ENCODE results near the gene P2RX4. TPM values are rescaled to one million over a fixed set of nuclear protein-coding genes. Genes with fewer than 3 reads are reported as not detected.
"Not testable (repeated sequence)": the region's sequence is repeated elsewhere in the genome, so short reads cannot be mapped to it uniquely, and the experiment has no call there.

The P2RX4 gene
- total and polyA plus RNA-seq, 2 donors (not counting 1 experiment from before 2014, with no cell fraction given): 30.4 to 31.9 TPM

GRCh38 chr12:121196902-121197301 lies 13.0 kb upstream of the P2RX4 start:
- ChIA-PET CTCF (no interaction called here), POLR2A (no interaction called here)
- ATAC-seq (ENCODE audit: low read depth): peak; percentile 57
- H3K9me3 Mint-ChIP-seq (ENCODE audit: insufficient read depth): no peaks in the 10 kb centered on the region
- H3K4me3 ChIP-seq (ENCODE audit: control extremely low read depth in 1 of 5, extremely low read depth in 1 of 5, insufficient read depth in 1 of 5, low read depth in 2 of 5, low read length in 4 of 5): no peak overlapping the region
- TF ChIP-seq EZH2 (IDR thresholded peaks at IDR 0.05; ENCODE audit: borderline replicate concordance, insufficient read depth, low read depth, low read length, poor library complexity, severe bottlenecking): no peak
- TF ChIP-seq, protein P1, sequence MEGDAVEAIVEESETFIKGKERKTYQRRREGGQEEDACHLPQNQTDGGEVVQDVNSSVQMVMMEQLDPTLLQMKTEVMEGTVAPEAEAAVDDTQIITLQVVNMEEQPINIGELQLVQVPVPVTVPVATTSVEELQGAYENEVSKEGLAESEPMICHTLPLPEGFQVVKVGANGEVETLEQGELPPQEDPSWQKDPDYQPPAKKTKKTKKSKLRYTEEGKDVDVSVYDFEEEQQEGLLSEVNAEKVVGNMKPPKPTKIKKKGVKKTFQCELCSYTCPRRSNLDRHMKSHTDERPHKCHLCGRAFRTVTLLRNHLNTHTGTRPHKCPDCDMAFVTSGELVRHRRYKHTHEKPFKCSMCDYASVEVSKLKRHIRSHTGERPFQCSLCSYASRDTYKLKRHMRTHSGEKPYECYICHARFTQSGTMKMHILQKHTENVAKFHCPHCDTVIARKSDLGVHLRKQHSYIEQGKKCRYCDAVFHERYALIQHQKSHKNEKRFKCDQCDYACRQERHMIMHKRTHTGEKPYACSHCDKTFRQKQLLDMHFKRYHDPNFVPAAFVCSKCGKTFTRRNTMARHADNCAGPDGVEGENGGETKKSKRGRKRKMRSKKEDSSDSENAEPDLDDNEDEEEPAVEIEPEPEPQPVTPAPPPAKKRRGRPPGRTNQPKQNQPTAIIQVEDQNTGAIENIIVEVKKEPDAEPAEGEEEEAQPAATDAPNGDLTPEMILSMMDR (IDR thresholded peaks at IDR 0.05): no peak
- peak; percentile 65 for DNase-seq
- peak overlapping the region; percentile 38 for H3K4me2 ChIP-seq (replicated peaks; ENCODE audit: low read depth, low read length, poor library complexity, severe bottlenecking)
- H3K27me3 Mint-ChIP-seq: no peaks in the 10 kb centered on the region
- peaks cover 5 to 9% of the 10 kb centered on the region in 2 donors for H3K4me1 ChIP-seq (ENCODE audit: control insufficient read depth in 2 of 2, insufficient read depth in 2 of 2, low read length in 2 of 2)
- peaks cover 10% of the 10 kb centered on the region for H3K4me1 Mint-ChIP-seq
- peak overlapping the region; percentile 57 for H3K27ac Mint-ChIP-seq
- no peaks in the 10 kb centered on the region for H4K20me1 ChIP-seq (ENCODE audit: control insufficient read depth, insufficient read depth, low read length, poor library complexity, severe bottlenecking)
- peak overlapping the region; percentile 16 for H3K9ac ChIP-seq (ENCODE audit: low read length)
- intact Hi-C loops (cut with micrococcal nuclease): no loop called here
- H3K79me2 ChIP-seq (ENCODE audit: control insufficient read depth, insufficient read depth, low read length): no peaks in the 10 kb centered on the region
- H3K4me3 Mint-ChIP-seq: peak overlapping the region; percentile 20
- no peaks in the 10 kb centered on the region for H3K27me3 ChIP-seq (replicated peaks in 1 of 4; ENCODE audit: control extremely low read depth in 1 of 4, control insufficient read depth in 3 of 4, insufficient read depth in 4 of 4, low read length in 3 of 4)
- WGBS (ENCODE audit: insufficient coverage): no CpG with 5 or more reads among the region's 6 CpGs
- H2AFZ ChIP-seq (ENCODE audit: insufficient read depth, low read depth, low read length, poor library complexity, severe bottlenecking): peak overlapping the region; percentile 50
- H3K9me3 ChIP-seq (ENCODE audit: control extremely low read depth in 1 of 3, control insufficient read depth in 2 of 3, insufficient read depth in 1 of 3, low read length in 2 of 3): no peaks in the 10 kb centered on the region
- H3K36me3 ChIP-seq (replicated peaks in 1 of 2; ENCODE audit: control extremely low read depth in 1 of 2, control insufficient read depth in 1 of 2, extremely low read depth in 1 of 2, insufficient read depth in 2 of 2, low read length in 1 of 2): no peaks in the 10 kb centered on the region
- H3K27ac ChIP-seq (ENCODE audit: low read length in 2 of 2): no peak overlapping the region

DNA sequence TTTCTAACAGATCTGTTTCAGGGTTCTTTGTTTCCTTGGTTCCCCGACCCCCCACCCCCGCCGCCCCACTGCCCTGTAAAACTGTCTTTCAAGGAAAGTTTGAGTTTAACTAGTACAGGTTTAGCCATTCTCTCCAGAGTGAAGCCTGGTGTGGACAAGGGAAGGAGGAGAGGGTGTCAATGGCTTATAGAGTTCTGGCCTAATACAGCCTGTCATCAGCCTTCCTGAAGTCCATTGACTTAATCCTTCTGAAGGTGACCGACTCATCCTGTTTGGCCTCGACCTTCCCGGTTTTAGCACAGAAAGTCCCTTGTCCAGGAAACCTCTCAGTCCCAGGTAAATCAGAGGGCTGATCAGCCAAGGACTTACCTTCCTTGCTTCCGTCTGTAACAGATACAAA lies 11.0 kb upstream of the P2RX4 start:
- Histone ChIP-seq H3K79me2 (ENCODE audit: control insufficient read depth, insufficient read depth, low read length) (no peaks in the 10 kb centered on the region), H3K4me1 (ENCODE audit: control insufficient read depth in 2 of 2, insufficient read depth in 2 of 2, low read length in 2 of 2) (peaks cover 5 to 9% of the 10 kb centered on the region in 2 donors), H3K4me3 (ENCODE audit: control extremely low read depth in 1 of 5, extremely low read depth in 1 of 5, insufficient read depth in 1 of 5, low read depth in 2 of 5, low read length in 4 of 5) (no peak overlapping the region), H3K9ac (ENCODE audit: low read length) (no peak overlapping the region), H3K27ac (ENCODE audit: low read length in 2 of 2) (no peak overlapping the region), H4K20me1 (ENCODE audit: control insufficient read depth, insufficient read depth, low read length, poor library complexity, severe bottlenecking) (no peaks in the 10 kb centered on the region), H3K4me2 (replicated peaks; ENCODE audit: low read depth, low read length, poor library complexity, severe bottlenecking) (no peak overlapping the region), H3K27me3 (replicated peaks in 1 of 4; ENCODE audit: control extremely low read depth in 1 of 4, control insufficient read depth in 3 of 4, insufficient read depth in 4 of 4, low read length in 3 of 4) (no peaks in the 10 kb centered on the region), H2AFZ (ENCODE audit: insufficient read depth, low read depth, low read length, poor library complexity, severe bottlenecking) (no peak overlapping the region), H3K36me3 (replicated peaks in 1 of 2; ENCODE audit: control extremely low read depth in 1 of 2, control insufficient read depth in 1 of 2, extremely low read depth in 1 of 2, insufficient read depth in 2 of 2, low read length in 1 of 2) (no peaks in the 10 kb centered on the region), H3K9me3 (ENCODE audit: control extremely low read depth in 1 of 3, control insufficient read depth in 2 of 3, insufficient read depth in 1 of 3, low read length in 2 of 3) (no peaks in the 10 kb centered on the region)
- intact Hi-C loops (cut with micrococcal nuclease): no loop called here
- ATAC-seq (ENCODE audit: low read depth) (no peak), DNase-seq (no peak)
- ChIA-PET CTCF (no interaction called here), POLR2A (no interaction called here)
- no peaks in the 10 kb centered on the region for H3K27me3 Mint-ChIP-seq
- WGBS (ENCODE audit: insufficient coverage): 100% methylated on average over 1 of the region's 7 CpGs
- no peak overlapping the region for H3K4me3 Mint-ChIP-seq
- no peak for TF ChIP-seq EZH2 (IDR thresholded peaks at IDR 0.05; ENCODE audit: borderline replicate concordance, insufficient read depth, low read depth, low read length, poor library complexity, severe bottlenecking)
- TF ChIP-seq, protein P1 (IDR thresholded peaks at IDR 0.05): no peak
- no peak overlapping the region for H3K27ac Mint-ChIP-seq
- H3K9me3 Mint-ChIP-seq (ENCODE audit: insufficient read depth): no peaks in the 10 kb centered on the region
- peaks cover 10% of the 10 kb centered on the region for H3K4me1 Mint-ChIP-seq

GRCh38 chr12:121201140-121201539 lies 8.8 kb upstream of the P2RX4 start:
- DNase-seq; H3K27me3 ChIP-seq (replicated peaks in 1 of 4; ENCODE audit: control extremely low read depth in 1 of 4, control insufficient read depth in 3 of 4, insufficient read depth in 4 of 4, low read length in 3 of 4); intact Hi-C loops (cut with micrococcal nuclease); H3K4me1 Mint-ChIP-seq; POLR2A ChIA-PET; H3K27ac Mint-ChIP-seq; H3K79me2 ChIP-seq (ENCODE audit: control insufficient read depth, insufficient read depth, low read length); H2AFZ ChIP-seq (ENCODE audit: insufficient read depth, low read depth, low read length, poor library complexity, severe bottlenecking); CTCF ChIA-PET; ATAC-seq (ENCODE audit: low read depth); H3K4me3 Mint-ChIP-seq; H3K9me3 ChIP-seq (ENCODE audit: control extremely low read depth in 1 of 3, control insufficient read depth in 2 of 3, insufficient read depth in 1 of 3, low read length in 2 of 3); H3K4me2 ChIP-seq (replicated peaks; ENCODE audit: low read depth, low read length, poor library complexity, severe bottlenecking); H3K36me3 ChIP-seq (replicated peaks in 1 of 2; ENCODE audit: control extremely low read depth in 1 of 2, control insufficient read depth in 1 of 2, extremely low read depth in 1 of 2, insufficient read depth in 2 of 2, low read length in 1 of 2); H3K27ac ChIP-seq (ENCODE audit: low read length in 2 of 2); H3K9me3 Mint-ChIP-seq (ENCODE audit: insufficient read depth); H3K4me1 ChIP-seq (ENCODE audit: control insufficient read depth in 2 of 2, insufficient read depth in 2 of 2, low read length in 2 of 2); H4K20me1 ChIP-seq (ENCODE audit: control insufficient read depth, insufficient read depth, low read length, poor library complexity, severe bottlenecking); H3K27me3 Mint-ChIP-seq; H3K4me3 ChIP-seq (ENCODE audit: control extremely low read depth in 1 of 5, extremely low read depth in 1 of 5, insufficient read depth in 1 of 5, low read depth in 2 of 5, low read length in 4 of 5); H3K9ac ChIP-seq (ENCODE audit: low read length): not testable (repeated sequence)
- no CpG with 5 or more reads among the region's 6 CpGs for WGBS (ENCODE audit: insufficient coverage)

Data from B cell (primary cell).